H1 (cell line): ENCODE results near the gene TMTC2. TPM values are rescaled to one million over a fixed set of nuclear protein-coding genes. Genes with fewer than 3 reads are reported as not detected.

ENCODE experiments used
- CTCF ChIA-PET: fragments of 300-600 bp; sonication (Branson Sonifier 250); formaldehyde crosslinking; loops from one replicate; lab custom pipeline; 2021; ENCODE audit not compliant: partially characterized antibody; lab: Charles Lee
- POLR2A ChIA-PET: fragments of 300-600 bp; sonication (Branson Sonifier 250); formaldehyde crosslinking; loops from one replicate; lab custom pipeline; 2021; ENCODE audit warnings: inconsistent platforms; ENCODE audit not compliant: partially characterized antibody; lab: Charles Lee
- DNase-seq, 2 experiments: peaks; one replicate each; pipeline versions ENCODE4 v3.0.0 to v3.0.0-alpha.2; 2010 to 2022; ENCODE audit warnings: low spot score in 2 of 2, low read depth in 1 of 2, mixed read lengths in 1 of 2
- FAIRE-seq: peaks from 2 replicates; lab custom pipeline; 2011; peaks lifted over from hg19 to GRCh38; lab: Jason Lieb, UNC
- H2AFZ ChIP-seq: 2 replicates; pipeline ENCODE4 v1.8.1; 2012; ENCODE audit warnings: low read length, inconsistent platforms
- H2AK5ac ChIP-seq: 2 replicates; pipeline ENCODE4 v1.6.1; 2013; ENCODE audit warnings: low read depth, low read length
- H2BK120ac ChIP-seq: replicated peaks from 2 replicates; pipeline ENCODE3; 2013; ENCODE audit warnings: low read depth, low read length, inconsistent platforms
- H2BK12ac ChIP-seq: 2 replicates; pipeline ENCODE4 v1.6.1; 2013; ENCODE audit warnings: low read depth, low read length
- H2BK15ac ChIP-seq: 2 replicates; pipeline ENCODE4 v1.6.1; 2013; ENCODE audit warnings: low read length
- H2BK20ac ChIP-seq: 2 replicates; pipeline ENCODE4 v1.6.1; 2013; ENCODE audit warnings: low read length
- H2BK5ac ChIP-seq: 2 replicates; pipeline ENCODE4 v1.6.1; 2013; ENCODE audit warnings: low read depth, low read length
- H3K14ac ChIP-seq: 2 replicates; pipeline ENCODE4 v1.6.1; 2013; ENCODE audit warnings: inconsistent platforms; ENCODE audit not compliant: insufficient read length
- H3K18ac ChIP-seq: 2 replicates; pipeline ENCODE4 v1.6.1; 2013; ENCODE audit warnings: low read length; ENCODE audit errors: extremely low read depth
- H3K23ac ChIP-seq: 2 replicates; pipeline ENCODE4 v1.6.1; 2013; ENCODE audit warnings: inconsistent platforms; ENCODE audit not compliant: insufficient read length
- H3K23me2 ChIP-seq: 2 replicates; pipeline ENCODE4 v1.6.1; 2013; ENCODE audit warnings: low read depth, low read length
- H3K27ac ChIP-seq: 2 replicates; pipeline ENCODE4 v1.6.1; 2011; ENCODE audit warnings: low read depth, low read length, inconsistent platforms
- H3K27me3 ChIP-seq, 4 experiments: replicated peaks in 1 of 4; 1 replicate in 1 of 4; 2 replicates in 3 of 4; pipeline versions ENCODE4 v1.6.1 to v1.8.1; 2011 to 2013; ENCODE audit warnings: low read length in 3 of 4, mild to moderate bottlenecking in 3 of 4, inconsistent platforms in 2 of 4, mixed read lengths in 2 of 4, moderate library complexity in 1 of 4; ENCODE audit not compliant: control insufficient read depth in 3 of 4, insufficient read depth in 3 of 4; ENCODE audit errors: extremely low read depth in 1 of 4
- H3K36me3 ChIP-seq, 4 experiments: 2 replicates each; pipeline versions ENCODE4 v1.6.1 to v1.8.1; 2011 to 2013; ENCODE audit warnings: mild to moderate bottlenecking in 4 of 4, low read length in 3 of 4, moderate library complexity in 2 of 4, control low read depth in 1 of 4, inconsistent platforms in 1 of 4; ENCODE audit not compliant: insufficient read depth in 4 of 4, control insufficient read depth in 2 of 4
- H3K4ac ChIP-seq: replicated peaks from 2 replicates; pipeline ENCODE3; 2013; ENCODE audit warnings: low read length, low read depth, mixed read lengths, inconsistent platforms; ENCODE audit not compliant: insufficient read length
- H3K4me1 ChIP-seq, 4 experiments: replicated peaks in 1 of 4; 1 replicate in 1 of 4; 2 replicates in 3 of 4; pipeline versions ENCODE4 v1.6.1 to v1.8.1; 2011 to 2013; ENCODE audit warnings: low read length in 3 of 4, inconsistent platforms in 2 of 4, mixed read lengths in 1 of 4; ENCODE audit not compliant: insufficient read depth in 4 of 4, control insufficient read depth in 3 of 4
- H3K4me2 ChIP-seq, 2 experiments: 2 replicates each; pipeline versions ENCODE4 v1.6.1 to v1.8.1; 2011 to 2013; ENCODE audit warnings: low read depth in 2 of 2, low read length in 2 of 2, control low read depth in 1 of 2, inconsistent platforms in 1 of 2, mild to moderate bottlenecking in 1 of 2; ENCODE audit not compliant: insufficient read depth in 1 of 2
- H3K4me3 ChIP-seq, 4 experiments: fragments of 200-600, 300-600 bp in 1 of 4; sonication (generic), shearing (Covaris generic), sonication (Bioruptor Twin) in 1 of 4; 2 replicates each; pipeline versions ENCODE4 v1.5.1 to v1.8.1; 2011 to 2016; ENCODE audit warnings: low read length in 4 of 4, low read depth in 3 of 4, control low read depth in 2 of 4, inconsistent platforms in 2 of 4, mild to moderate bottlenecking in 2 of 4, mixed read lengths in 1 of 4, moderate library complexity in 1 of 4; ENCODE audit not compliant: insufficient read depth in 2 of 4; ENCODE audit errors: extremely low read depth in 1 of 4
- H3K56ac ChIP-seq: replicated peaks from 2 replicates; pipeline ENCODE3; 2013; ENCODE audit warnings: low read depth, mild to moderate bottlenecking, mixed read lengths, low read length, inconsistent platforms; ENCODE audit not compliant: insufficient read length
- H3K79me1 ChIP-seq: 2 replicates; pipeline ENCODE4 v1.6.1; 2013; ENCODE audit warnings: low read depth, low read length, control low read depth
- H3K79me2 ChIP-seq, 2 experiments: 2 replicates each; pipeline versions ENCODE4 v1.6.1 to v1.8.1; 2012 to 2013; ENCODE audit warnings: low read length in 2 of 2, mild to moderate bottlenecking in 2 of 2, inconsistent platforms in 1 of 2; ENCODE audit not compliant: insufficient read depth in 2 of 2, control insufficient read depth in 1 of 2
- H3K9ac ChIP-seq, 4 experiments: replicated peaks in 1 of 4; 1 replicate in 1 of 4; 2 replicates in 3 of 4; pipeline versions ENCODE4 v1.6.1 to v1.8.1; 2011 to 2013; ENCODE audit warnings: low read depth in 3 of 4, low read length in 3 of 4, control low read depth in 2 of 4, mild to moderate bottlenecking in 2 of 4, moderate library complexity in 2 of 4, inconsistent platforms in 1 of 4; ENCODE audit errors: extremely low read depth in 1 of 4
- H3K9me3 ChIP-seq, 2 experiments: 2 replicates each; pipeline versions ENCODE4 v1.6.1 to v1.8.1; 2012 to 2013; ENCODE audit warnings: mild to moderate bottlenecking in 2 of 2, moderate library complexity in 2 of 2, control low read depth in 1 of 2, inconsistent platforms in 1 of 2, low read depth in 1 of 2, low read length in 1 of 2, mixed read lengths in 1 of 2; ENCODE audit not compliant: insufficient read depth in 2 of 2
- H4K20me1 ChIP-seq, 2 experiments: replicated peaks in 1 of 2; 2 replicates each; pipeline versions ENCODE3 to v1.8.1; 2011 to 2013; ENCODE audit warnings: inconsistent platforms in 2 of 2, low read length in 2 of 2, mild to moderate bottlenecking in 1 of 2; ENCODE audit not compliant: insufficient read depth in 2 of 2, control insufficient read depth in 1 of 2
- H4K5ac ChIP-seq: 2 replicates; pipeline ENCODE4 v1.6.1; 2013; ENCODE audit warnings: low read length, low read depth, mixed read lengths, inconsistent platforms; ENCODE audit not compliant: insufficient read length
- H4K8ac ChIP-seq: 2 replicates; pipeline ENCODE4 v1.8.0; 2013; ENCODE audit warnings: mild to moderate bottlenecking, moderate library complexity, low read length, inconsistent platforms; ENCODE audit not compliant: insufficient read depth; ENCODE audit errors: extremely low read depth
- H4K91ac ChIP-seq: replicated peaks from 2 replicates; pipeline ENCODE3; 2013; ENCODE audit warnings: low read length, mixed read lengths, inconsistent platforms; ENCODE audit not compliant: insufficient read length
- BCL11A ChIP-seq, 2 experiments: IDR thresholded peaks; one replicate each; pipeline ENCODE4 v1.6.1; 2011; ENCODE audit warnings: low read depth in 2 of 2, low read length in 2 of 2, mild to moderate bottlenecking in 2 of 2
- BRCA1 ChIP-seq: IDR thresholded peaks from 2 replicates; pipeline ENCODE4 v1.6.1; 2012; ENCODE audit warnings: low read depth, low read length, improper control_type of control experiment
- EGR1 ChIP-seq: IDR thresholded peaks from 2 replicates; pipeline ENCODE4 v1.6.1; 2011; ENCODE audit warnings: low read depth, low read length, borderline replicate concordance
- FOSL1 ChIP-seq: IDR thresholded peaks from 2 replicates; pipeline ENCODE4 v1.6.1; 2011; ENCODE audit warnings: mild to moderate bottlenecking, low read depth, low read length, moderate library complexity; ENCODE audit not compliant: insufficient read depth
- GABPA ChIP-seq: IDR thresholded peaks from 2 replicates; pipeline ENCODE4 v1.6.1; 2011; ENCODE audit warnings: mild to moderate bottlenecking, low read length, moderate library complexity, borderline replicate concordance; ENCODE audit not compliant: insufficient read depth
- HDAC2 ChIP-seq, 2 experiments: fragments of 300-600 bp in 1 of 2; sonication (generic) in 1 of 2; IDR thresholded peaks; 2 replicates each; pipeline ENCODE4 v1.6.1; 2011 to 2012; ENCODE audit warnings: low read depth in 2 of 2, low read length in 2 of 2, mild to moderate bottlenecking in 2 of 2, moderate library complexity in 2 of 2, borderline replicate concordance in 1 of 2, inconsistent platforms in 1 of 2
- HDAC6 ChIP-seq: IDR thresholded peaks from one replicate; pipeline ENCODE4 v1.7.1; 2012; ENCODE audit warnings: low read depth, mild to moderate bottlenecking, inconsistent platforms, low read length, moderate library complexity
- POLR2A ChIP-seq, 2 experiments: IDR thresholded peaks; 1 replicate in 1 of 2; 2 replicates in 1 of 2; pipeline ENCODE4 v1.6.1; 2011; ENCODE audit warnings: low read depth in 2 of 2, low read length in 2 of 2, mild to moderate bottlenecking in 2 of 2; ENCODE audit errors: control extremely low read depth in 1 of 2
- SIX5 ChIP-seq: IDR thresholded peaks from 2 replicates; pipeline ENCODE4 v1.6.1; 2011; ENCODE audit warnings: mild to moderate bottlenecking, low read depth, low read length
- TCF12 ChIP-seq: IDR thresholded peaks from 2 replicates; pipeline ENCODE4 v1.6.1; 2011; ENCODE audit warnings: low read depth, mild to moderate bottlenecking, low read length
- YY1 ChIP-seq: IDR thresholded peaks from 2 replicates; pipeline ENCODE4 v1.6.1; 2011; ENCODE audit warnings: low read depth, mild to moderate bottlenecking, low read length
- WGBS, 2 experiments: shearing (Covaris generic) in 1 of 2; methylation state at CpG; one replicate each; pipeline versions ENCODE4 v1.1.6 to v1.1.7; 2013 to 2015; ENCODE audit warnings: low lambda C conversion rate in 2 of 2, mixed read lengths in 2 of 2, inconsistent platforms in 1 of 2, low coverage in 1 of 2, missing lambda C conversion rate in 1 of 2; ENCODE audit not compliant: insufficient replicate concordance in 2 of 2, insufficient coverage in 1 of 2, insufficient read length in 1 of 2; ENCODE audit errors: extremely low coverage in 1 of 2, missing lambda C conversion rate in 1 of 2; 5-methylcytosine and 5-hydroxymethylcytosine counted together
- polyA plus RNA-seq, 7 experiments: library from polyadenylated mRNA; depleted of rRNA in 3 of 7; stranded (reverse) in 5 of 7; unstranded in 2 of 7; fragments of >200 nt in 5 of 7; fragments of 200-250 nt in 2 of 7; gene quantifications; 1 replicate in 5 of 7; 2 replicates in 1 of 7; 4 replicates in 1 of 7; pipeline versions ENCODE4 v1.2.1 to v1.2.3, GENCODE V29; 2011 to 2013; ENCODE audit warnings: missing spikeins in 2 of 7, mixed read lengths in 2 of 7
- total RNA-seq: library from RNA; stranded (reverse); fragmentation: NEBNext Ultra II Directional; extraction: Animal tissue kit (Norgen Biotek cat#: 25700); gene quantifications from 2 replicates; pipeline ENCODE4 v1.2.1, GENCODE V29; 2021

Gene TMTC2
- total and polyA plus RNA-seq, 2 of the 8 experiments (the other 6 are each of a cell fraction or from before 2014, with no cell fraction given), result 2.3 to 3.9 TPM

DNA sequence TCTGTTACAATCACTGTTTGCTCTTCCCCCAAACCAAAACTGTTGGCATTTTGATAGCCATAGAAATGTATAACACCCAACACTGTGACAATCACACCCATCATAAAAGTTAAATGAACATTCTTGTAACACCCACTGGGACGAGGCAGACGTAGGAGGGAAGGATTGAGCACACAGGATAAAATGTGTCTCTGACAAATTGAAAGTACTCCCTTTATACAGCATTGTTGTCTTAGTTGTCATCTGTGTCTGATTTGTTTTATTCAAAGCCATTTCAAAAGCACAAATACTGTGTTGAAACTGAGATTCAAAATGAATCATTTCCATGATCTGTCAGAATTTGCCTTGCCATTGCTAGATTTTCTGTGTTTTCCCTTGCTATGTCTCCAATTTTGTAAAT is 436.3 kb downstream of the TMTC2 start:
- Histone ChIP-seq H4K20me1 (no peaks in the 10 kb centered on the region), H3K9ac (no peak overlapping the region), H3K23ac (no peak overlapping the region), H2BK12ac (no peak overlapping the region), H3K18ac (no peak overlapping the region), H3K79me2 (no peaks in the 10 kb centered on the region), H3K14ac (no peak overlapping the region), H3K36me3 (no peaks in the 10 kb centered on the region), H3K4ac (no peak overlapping the region), H3K27ac (no peak overlapping the region), H2BK20ac (no peak overlapping the region), H4K5ac (no peak overlapping the region), H2BK15ac (no peak overlapping the region)
- no peak for FAIRE-seq
- TF ChIP-seq EGR1 (no peak), YY1 (no peak), FOSL1 (no peak), TCF12 (no peak), HDAC2 (IDR thresholded peaks at IDR 0.05; ENCODE audit: borderline replicate concordance in 1 of 2, low read depth in 2 of 2, low read length in 2 of 2) (no peak), HDAC6 (no peak), POLR2A (IDR thresholded peaks at IDR 0.05; ENCODE audit: control extremely low read depth in 1 of 2, low read depth in 2 of 2, low read length in 2 of 2) (no peak), GABPA (no peak), BRCA1 (no peak), SIX5 (no peak), BCL11A (IDR thresholded peaks at IDR 0.05; ENCODE audit: low read depth in 2 of 2, low read length in 2 of 2) (no peak)
- TF ChIP-seq, all 59 proteins: peak for 0
- Histone ChIP-seq H3K27me3 (no peaks in the 10 kb centered on the region), H3K56ac (no peak overlapping the region), H2BK5ac (no peak overlapping the region), H4K8ac (no peak overlapping the region), H3K9me3 (no peaks in the 10 kb centered on the region), H2AK5ac (no peak overlapping the region), H3K4me1 (no peaks in the 10 kb centered on the region), H3K79me1 (no peaks in the 10 kb centered on the region), H2AFZ (no peak overlapping the region), H3K4me3 (no peak overlapping the region), H2BK120ac (no peak overlapping the region), H3K4me2 (no peak overlapping the region), H3K23me2 (no peaks in the 10 kb centered on the region), H4K91ac (no peak overlapping the region)
- no peak for DNase-seq
- WGBS, 2 experiments, result 89% methylated on average over 2 of the region's 2 CpGs; no CpG with 5 or more reads in 1 of the 2 experiments
- ChIA-PET POLR2A (no interaction called here), CTCF (interaction anchor here (1.7 kb wide), 1 partner anchor 10 kb away, joined by 5 read pairs; no protein-coding TSS in a partner anchor)
